IgD-negative memory B cell (primary cell): Measurements from ENCODE around the gene MAP3K5. TPM values are rescaled to one million over a fixed set of nuclear protein-coding genes. Genes with fewer than 3 reads are reported as not detected.

Source experiments
- H3K27ac Mint-ChIP-seq, 3 donors: one replicate each; pipeline ENCODE4 v1.8.0; 2020 to 2022; ENCODE audit warnings: mild to moderate bottlenecking in 3 of 3, mixed read lengths in 3 of 3, moderate library complexity in 1 of 3
- H3K27me3 Mint-ChIP-seq: one replicate; pipeline ENCODE4 v1.8.0; 2021; ENCODE audit warnings: mixed read lengths
- H3K36me3 Mint-ChIP-seq: one replicate; pipeline ENCODE4 v1.8.0; 2020; ENCODE audit warnings: mild to moderate bottlenecking, mixed read lengths
- H3K4me1 Mint-ChIP-seq, 3 donors: one replicate each; pipeline ENCODE4 v1.8.0; 2020 to 2022; ENCODE audit warnings: mixed read lengths in 3 of 3, mild to moderate bottlenecking in 1 of 3
- H3K4me3 Mint-ChIP-seq, 4 donors: one replicate each; pipeline ENCODE4 v1.8.0; 2020 to 2022; ENCODE audit warnings: mild to moderate bottlenecking in 4 of 4, mixed read lengths in 4 of 4, moderate library complexity in 3 of 4
- H3K9me3 Mint-ChIP-seq, 3 donors: one replicate each; pipeline ENCODE4 v1.8.0; 2020 to 2021; ENCODE audit warnings: mixed read lengths in 3 of 3, mild to moderate bottlenecking in 1 of 3
- polyA plus RNA-seq: library from polyadenylated mRNA; unstranded; fragments of 300-500 nt; fragmentation: Illumina TruSeq; gene quantifications from one replicate; pipeline ENCODE4 v1.2.3, GENCODE V29; 2021

Gene MAP3K5
- polyA plus RNA-seq, 1 donor from 2014 or later: 6.0 TPM

DNA sequence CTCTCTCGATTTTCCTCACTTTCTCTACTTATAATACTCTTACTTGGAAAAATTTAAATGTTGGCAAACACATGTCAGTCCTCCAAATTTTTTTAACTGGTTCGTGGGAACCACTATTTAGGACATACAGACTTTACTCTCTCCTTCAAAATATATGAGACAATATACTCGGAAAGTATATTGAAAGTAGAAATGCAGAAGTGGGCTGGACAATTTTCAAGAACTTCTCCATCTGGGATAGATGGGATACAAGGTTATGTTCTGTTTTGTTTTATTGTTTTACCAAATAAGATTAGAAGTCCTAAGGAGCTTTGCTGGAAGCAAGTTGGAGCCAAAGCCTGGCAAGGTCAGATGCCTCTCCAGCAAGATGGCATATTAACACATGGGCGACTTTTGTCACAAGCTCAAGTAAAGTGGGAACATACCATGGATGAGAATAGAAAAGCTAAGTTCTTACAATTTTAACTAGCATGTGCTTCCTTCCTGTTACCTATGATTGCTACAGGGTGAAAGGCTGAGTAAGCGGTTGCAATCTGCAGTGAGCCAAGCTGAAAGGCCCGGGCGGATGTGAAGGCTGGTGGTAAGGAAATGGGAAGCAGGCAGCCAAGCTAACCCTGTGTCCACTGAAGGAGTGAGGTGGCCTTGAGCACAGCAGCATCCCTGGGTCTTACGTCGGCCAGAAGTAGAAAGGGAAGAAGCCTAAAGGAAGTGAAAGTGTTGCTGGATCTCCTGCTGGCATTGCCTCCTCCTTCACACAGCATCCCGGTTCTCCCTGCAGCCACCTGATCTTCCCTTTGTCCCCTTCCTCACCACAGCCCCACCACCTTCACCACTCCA is 7.1 kb downstream of the MAP3K5 start:
- Mint-ChIP-seq H3K9me3 (peaks cover 0 to 2% (median 0%) of the 10 kb centered on the region in 3 donors), H3K4me1 (peaks cover 47 to 58% (median 57%) of the 10 kb centered on the region in 3 donors), H3K27me3 (no peaks in the 10 kb centered on the region), H3K36me3 (peaks cover 4% of the 10 kb centered on the region), H3K4me3 (peak overlapping the region; percentile 76 to 99 (median 88)), H3K27ac (peak overlapping the region; percentile 73 to 99 (median 93))

DNA sequence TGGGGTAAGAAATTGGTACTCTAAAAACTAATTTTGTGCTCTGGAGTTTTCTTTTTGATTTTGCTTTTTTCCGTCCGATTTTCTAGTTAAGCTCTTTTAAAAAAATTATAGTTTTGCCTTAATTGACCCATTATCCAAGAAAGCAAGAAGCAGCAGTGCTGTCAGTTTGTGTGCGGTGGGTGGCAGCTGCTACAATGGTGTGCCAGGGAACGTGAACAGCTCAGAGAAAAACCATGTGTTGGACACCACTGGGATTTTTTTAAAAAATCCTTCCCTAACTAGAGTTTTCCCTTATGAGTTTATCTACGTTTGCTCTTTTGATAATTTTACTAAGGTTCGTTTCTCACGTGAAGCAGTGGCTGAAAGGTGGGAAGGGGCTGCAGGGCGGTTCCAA is 8.0 kb downstream of the MAP3K5 start:
- peaks cover 51 to 57% (median 56%) of the 10 kb centered on the region in 3 donors for H3K4me1 Mint-ChIP-seq
- H3K4me3 Mint-ChIP-seq: peak overlapping the region; percentile 76 to 99 (median 88)
- peaks cover 0 to 2% (median 0%) of the 10 kb centered on the region in 3 donors for H3K9me3 Mint-ChIP-seq

DNA sequence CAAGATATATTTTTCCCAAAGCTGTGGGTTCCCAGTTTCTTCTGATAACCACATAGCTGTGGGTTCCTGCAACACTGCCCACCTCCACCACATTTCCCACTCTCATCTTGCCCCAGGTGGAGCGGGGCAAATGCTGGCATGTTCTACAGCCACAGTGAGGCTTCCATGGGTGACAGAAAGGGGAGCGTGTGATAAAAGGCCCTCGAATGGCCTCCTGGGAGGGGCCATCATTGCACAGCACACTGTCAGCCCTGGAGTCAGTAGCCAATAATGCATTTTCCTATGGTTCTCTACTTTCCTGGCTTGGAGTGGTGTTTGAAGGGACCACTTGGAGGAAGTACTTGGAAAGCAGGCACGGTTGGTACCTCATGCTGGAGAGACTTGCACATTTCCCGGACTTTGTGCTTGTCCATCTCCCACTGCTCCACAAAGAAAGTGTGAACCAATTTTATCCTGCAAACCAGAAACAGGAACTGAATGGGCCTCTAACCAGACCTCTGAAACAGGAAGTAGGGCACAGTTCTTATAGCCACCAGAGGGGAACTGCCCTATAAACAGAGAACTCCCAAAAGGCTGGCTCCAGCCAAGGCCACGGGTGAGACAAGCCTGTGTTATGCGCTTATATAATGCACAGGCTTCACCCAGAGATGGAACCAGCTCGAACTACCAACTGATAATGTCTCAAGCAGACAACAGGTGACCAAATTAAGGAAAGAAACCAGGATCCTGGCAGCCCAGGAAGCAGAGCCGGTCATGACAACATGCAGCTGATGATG is 8.6 kb downstream of the MAP3K5 start:
- Mint-ChIP-seq H3K27me3 (no peaks in the 10 kb centered on the region), H3K4me3 (peak overlapping the region; percentile 76 to 99 (median 88)), H3K36me3 (peaks cover 4% of the 10 kb centered on the region), H3K9me3 (peaks cover 0 to 2% (median 0%) of the 10 kb centered on the region in 3 donors), H3K27ac (peak overlapping the region; percentile 65 to 99 (median 93)), H3K4me1 (peaks cover 50 to 55% (median 54%) of the 10 kb centered on the region in 3 donors)

More for the DNA sequence above, 8.0 kb downstream of the MAP3K5 start:
- no peaks in the 10 kb centered on the region for H3K27me3 Mint-ChIP-seq
- peaks cover 4% of the 10 kb centered on the region for H3K36me3 Mint-ChIP-seq
- H3K27ac Mint-ChIP-seq: peak overlapping the region; percentile 65 to 99 (median 93)

DNA sequence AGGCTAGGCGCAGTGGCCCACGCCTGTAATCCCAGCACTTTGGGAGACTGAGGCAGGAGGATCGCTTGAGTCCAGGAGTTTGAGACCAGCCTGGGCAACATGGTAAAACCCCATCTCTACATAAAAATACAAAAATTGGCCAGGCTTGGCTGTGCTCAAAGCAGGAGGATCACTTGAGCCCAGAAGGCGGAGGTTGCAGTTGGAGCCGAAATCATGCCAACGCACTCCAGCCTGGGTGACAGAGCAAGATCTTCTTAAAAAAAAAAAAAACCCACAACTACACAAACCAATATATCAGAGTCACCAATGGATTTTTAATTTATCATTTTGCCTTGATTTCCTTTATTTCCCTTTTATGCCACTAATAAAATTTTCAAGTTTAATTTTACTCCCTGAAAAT is 9.3 kb downstream of the MAP3K5 start:
- no peaks in the 10 kb centered on the region for H3K27me3 Mint-ChIP-seq
- H3K27ac Mint-ChIP-seq: peak overlapping the region in 1 of 3 donors; percentile 65
- peaks cover 43 to 49% (median 47%) of the 10 kb centered on the region in 3 donors for H3K4me1 Mint-ChIP-seq
- peak overlapping the region in 2 of 4 donors; percentile 8 to 97 for H3K4me3 Mint-ChIP-seq
- peaks cover 4% of the 10 kb centered on the region for H3K36me3 Mint-ChIP-seq
- no peaks in the 10 kb centered on the region for H3K9me3 Mint-ChIP-seq

DNA sequence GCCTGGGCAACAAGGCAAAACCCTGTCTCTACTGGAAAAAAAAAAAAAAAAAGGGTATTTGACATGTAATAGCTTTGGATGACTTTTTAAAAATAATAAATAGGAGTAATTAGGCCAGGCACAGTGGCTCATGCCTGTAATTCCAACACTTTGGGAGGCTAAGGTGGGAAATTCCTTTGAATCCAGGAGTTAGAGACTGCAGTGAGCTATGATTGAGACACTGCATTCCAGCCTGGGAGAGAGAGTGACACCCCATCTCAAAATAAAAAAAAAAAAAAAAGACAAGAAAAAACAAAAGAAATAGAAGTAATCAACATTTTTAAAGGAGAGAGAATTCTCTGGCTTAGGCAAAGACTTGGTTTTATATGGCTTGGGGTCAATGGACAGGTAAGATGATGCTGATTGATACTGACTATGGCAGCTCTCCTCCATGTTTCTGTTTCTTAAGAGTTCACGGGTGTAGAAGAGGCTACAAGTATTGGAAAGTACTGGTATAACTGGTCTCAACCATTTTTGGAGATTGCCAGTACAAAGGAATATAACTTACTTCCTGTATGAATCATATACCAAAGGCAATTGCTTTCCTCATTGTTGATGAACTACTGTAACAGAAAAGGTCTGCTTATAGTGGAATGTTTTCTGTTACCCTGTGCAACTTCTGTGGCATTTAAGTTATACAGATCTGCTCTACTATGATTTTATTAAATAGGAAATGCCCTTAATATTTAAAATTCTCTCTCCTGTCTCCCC is 10.1 kb downstream of the MAP3K5 start:
- Mint-ChIP-seq H3K4me1 (peaks cover 39 to 44% (median 40%) of the 10 kb centered on the region in 3 donors), H3K9me3 (no peaks in the 10 kb centered on the region), H3K27me3 (no peaks in the 10 kb centered on the region), H3K27ac (no peak overlapping the region), H3K36me3 (peaks cover 4% of the 10 kb centered on the region), H3K4me3 (peak overlapping the region in 1 of 4 donors; percentile 22)

DNA sequence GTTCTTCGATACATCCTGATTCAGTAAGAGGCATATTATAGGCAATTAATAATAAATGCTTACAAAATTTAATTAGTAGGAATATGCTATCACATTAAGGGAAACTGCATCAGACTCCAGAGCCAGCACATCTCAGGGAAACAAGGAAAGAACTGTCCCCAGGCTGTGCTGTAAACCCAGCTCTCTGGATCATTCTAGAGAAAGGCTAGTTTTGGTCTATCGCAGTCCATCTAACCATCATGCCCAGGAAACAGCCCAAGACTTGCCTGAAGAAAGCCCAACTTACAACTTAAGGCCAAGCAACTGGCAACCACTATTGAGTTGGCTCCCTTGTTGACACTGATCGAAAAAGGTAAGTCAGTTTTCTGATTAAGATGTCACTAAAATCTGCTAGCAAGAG is 11.3 kb downstream of the MAP3K5 start:
- Mint-ChIP-seq H3K27me3 (no peaks in the 10 kb centered on the region), H3K36me3 (peaks cover 4% of the 10 kb centered on the region), H3K27ac (peak overlapping the region in 2 of 3 donors; percentile 33 to 43), H3K4me1 (peaks cover 34 to 43% (median 37%) of the 10 kb centered on the region in 3 donors), H3K4me3 (no peak overlapping the region), H3K9me3 (no peaks in the 10 kb centered on the region)

DNA sequence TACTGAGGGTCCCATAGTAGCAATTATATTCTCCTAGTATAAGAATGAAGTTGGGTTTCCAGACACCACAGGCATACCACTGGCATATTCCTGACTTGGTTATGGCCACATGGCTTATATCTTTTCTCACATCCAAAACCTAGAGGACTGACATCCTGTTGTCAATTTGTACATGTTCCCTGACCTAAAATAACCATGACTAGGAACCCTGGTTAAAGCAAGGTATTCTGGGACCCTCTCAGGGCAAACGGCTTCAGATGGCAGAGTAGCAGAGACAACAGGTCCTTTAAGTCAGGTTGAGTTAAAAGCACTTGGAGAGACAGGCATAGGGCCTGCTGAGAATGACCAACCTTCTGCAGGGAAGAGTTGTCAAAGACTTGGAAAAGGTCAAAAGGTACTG is 12.6 kb downstream of the MAP3K5 start:
- no peaks in the 10 kb centered on the region for H3K27me3 Mint-ChIP-seq
- peaks cover 21 to 42% (median 35%) of the 10 kb centered on the region in 3 donors for H3K4me1 Mint-ChIP-seq
- no peaks in the 10 kb centered on the region for H3K9me3 Mint-ChIP-seq
- H3K27ac Mint-ChIP-seq: no peak overlapping the region
- H3K4me3 Mint-ChIP-seq: no peak overlapping the region
- H3K36me3 Mint-ChIP-seq: peaks cover 4% of the 10 kb centered on the region

DNA sequence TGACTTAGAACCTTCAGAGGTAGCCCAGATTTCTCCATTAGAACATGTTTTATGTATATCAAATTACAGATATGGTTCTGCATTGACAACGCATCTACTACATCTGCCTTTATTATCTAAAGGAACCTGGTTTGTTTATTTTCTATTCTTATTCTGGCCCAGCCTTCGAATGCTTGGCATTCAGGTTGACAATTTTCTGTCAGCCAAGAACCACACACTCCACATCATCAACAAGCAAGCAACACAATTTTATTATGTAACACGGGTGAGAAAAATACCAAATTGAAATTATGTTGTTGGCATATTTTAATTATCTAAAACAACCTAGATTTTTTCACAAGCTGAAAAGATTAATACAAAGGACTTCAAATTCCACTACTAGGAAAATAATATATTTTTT is 14.6 kb downstream of the MAP3K5 start:
- no peaks in the 10 kb centered on the region for H3K27me3 Mint-ChIP-seq
- H3K27ac Mint-ChIP-seq: no peak overlapping the region
- no peaks in the 10 kb centered on the region for H3K36me3 Mint-ChIP-seq
- peaks cover 23 to 42% (median 34%) of the 10 kb centered on the region in 3 donors for H3K4me1 Mint-ChIP-seq
- H3K9me3 Mint-ChIP-seq: no peaks in the 10 kb centered on the region
- no peak overlapping the region for H3K4me3 Mint-ChIP-seq

DNA sequence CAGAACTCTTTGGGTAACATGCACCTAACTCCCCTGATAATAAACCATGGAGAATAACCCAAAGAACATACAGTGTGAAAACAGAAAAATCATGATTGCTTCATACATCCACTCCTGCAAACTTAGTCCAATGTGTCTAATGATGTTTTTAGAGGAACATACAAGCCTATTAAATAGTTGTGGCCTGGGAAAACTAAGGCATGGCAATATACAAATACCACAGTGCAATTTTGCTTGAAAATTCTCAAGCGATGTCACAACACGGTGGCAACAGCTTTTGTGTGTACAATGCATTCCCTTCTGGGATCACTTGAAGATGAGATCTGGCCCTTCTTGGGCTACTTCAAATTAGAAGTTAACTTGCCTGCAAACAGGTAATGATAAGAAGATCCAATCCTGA is 16.7 kb downstream of the MAP3K5 start:
- H3K9me3 Mint-ChIP-seq: no peaks in the 10 kb centered on the region
- no peaks in the 10 kb centered on the region for H3K36me3 Mint-ChIP-seq
- H3K27ac Mint-ChIP-seq: no peak overlapping the region
- H3K27me3 Mint-ChIP-seq: no peaks in the 10 kb centered on the region
- peaks cover 26 to 45% (median 34%) of the 10 kb centered on the region in 3 donors for H3K4me1 Mint-ChIP-seq
- H3K4me3 Mint-ChIP-seq: peak overlapping the region in 1 of 4 donors; percentile 19

DNA sequence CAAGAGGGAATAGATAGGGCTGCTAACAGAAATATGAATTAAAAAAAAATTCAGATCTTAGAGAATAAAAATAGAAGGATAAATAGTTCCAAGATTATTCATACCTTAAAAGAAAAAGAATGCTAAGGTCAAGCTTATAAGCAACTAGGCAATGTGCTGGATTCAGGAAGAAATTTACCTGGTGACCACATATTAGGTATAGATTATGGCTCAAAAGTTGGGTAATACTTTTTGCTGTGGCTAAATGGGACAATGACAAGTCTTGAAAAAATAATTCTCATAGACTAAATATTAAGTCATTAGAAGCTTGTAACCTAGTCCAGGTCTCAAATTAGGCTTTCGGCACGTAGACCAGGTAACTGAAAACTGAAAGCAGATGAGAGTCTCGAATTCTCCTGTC is 17.2 kb downstream of the MAP3K5 start:
- Mint-ChIP-seq H3K4me3 (no peak overlapping the region), H3K4me1 (peaks cover 25 to 45% (median 34%) of the 10 kb centered on the region in 3 donors), H3K9me3 (no peaks in the 10 kb centered on the region), H3K27ac (no peak overlapping the region), H3K36me3 (no peaks in the 10 kb centered on the region), H3K27me3 (no peaks in the 10 kb centered on the region)

DNA sequence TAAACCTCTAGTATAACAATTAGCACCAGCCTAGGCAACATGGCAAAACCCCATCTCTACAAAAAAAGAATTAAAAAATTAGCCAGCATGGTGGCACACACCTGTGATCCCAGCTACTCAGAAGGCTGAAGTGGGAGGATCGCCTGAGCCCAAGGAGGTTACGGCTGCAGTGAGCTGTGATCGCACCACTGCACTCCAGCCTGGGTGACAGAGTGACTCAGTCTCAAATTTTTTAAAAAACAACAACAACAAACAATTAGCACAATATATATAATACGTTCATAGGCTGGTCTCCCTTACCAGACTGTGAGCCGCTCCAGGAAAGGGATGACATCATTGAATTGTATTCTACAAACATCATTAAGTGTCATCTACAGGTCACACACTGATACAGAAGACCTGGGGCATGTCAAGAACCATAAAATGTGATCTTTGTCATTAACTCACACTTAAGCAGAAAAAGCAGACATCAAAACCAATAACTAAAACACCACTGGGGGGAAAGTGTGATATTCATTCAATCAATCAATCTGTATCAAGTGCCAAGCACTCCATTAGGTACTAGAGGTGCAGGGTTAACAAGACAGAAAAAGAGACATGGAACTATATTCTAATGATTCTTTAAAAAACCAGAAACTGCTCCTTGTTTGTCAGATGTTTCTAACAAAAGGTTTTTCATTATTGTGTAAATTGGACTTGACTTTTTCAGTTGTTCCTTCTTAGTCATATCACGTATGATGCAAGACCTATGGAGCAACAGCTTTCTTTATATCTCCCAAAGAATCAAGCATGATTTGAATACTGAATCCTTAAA is 17.8 kb downstream of the MAP3K5 start:
- Mint-ChIP-seq H3K36me3 (no peaks in the 10 kb centered on the region), H3K4me1 (peaks cover 22 to 42% (median 30%) of the 10 kb centered on the region in 3 donors), H3K4me3 (no peak overlapping the region), H3K27me3 (no peaks in the 10 kb centered on the region), H3K9me3 (no peaks in the 10 kb centered on the region), H3K27ac (peak overlapping the region in 2 of 3 donors; percentile 64 to 78)

DNA sequence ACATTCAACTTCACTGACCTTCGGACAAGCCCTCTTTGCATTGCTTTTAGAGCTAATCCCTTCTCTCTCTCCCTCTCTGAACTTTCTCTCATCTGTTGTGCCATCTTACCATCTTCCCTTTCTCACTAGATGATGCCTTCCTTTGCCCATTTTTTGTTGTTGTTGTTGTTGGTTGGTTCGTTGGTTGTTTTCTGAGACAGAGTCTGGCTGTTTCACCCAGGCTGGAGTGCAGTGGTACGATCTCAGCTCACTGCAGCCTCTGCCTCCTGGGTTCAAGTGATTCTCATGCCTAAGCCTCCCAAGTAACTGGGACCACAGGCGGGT is 18.8 kb downstream of the MAP3K5 start:
- Mint-ChIP-seq H3K4me1 (peaks cover 26 to 46% (median 35%) of the 10 kb centered on the region in 3 donors), H3K27me3 (no peaks in the 10 kb centered on the region), H3K27ac (peak overlapping the region in 1 of 3 donors; percentile 96), H3K36me3 (no peaks in the 10 kb centered on the region), H3K9me3 (peaks cover 0 to 3% (median 0%) of the 10 kb centered on the region in 3 donors), H3K4me3 (peak overlapping the region in 1 of 4 donors; percentile 3)

DNA sequence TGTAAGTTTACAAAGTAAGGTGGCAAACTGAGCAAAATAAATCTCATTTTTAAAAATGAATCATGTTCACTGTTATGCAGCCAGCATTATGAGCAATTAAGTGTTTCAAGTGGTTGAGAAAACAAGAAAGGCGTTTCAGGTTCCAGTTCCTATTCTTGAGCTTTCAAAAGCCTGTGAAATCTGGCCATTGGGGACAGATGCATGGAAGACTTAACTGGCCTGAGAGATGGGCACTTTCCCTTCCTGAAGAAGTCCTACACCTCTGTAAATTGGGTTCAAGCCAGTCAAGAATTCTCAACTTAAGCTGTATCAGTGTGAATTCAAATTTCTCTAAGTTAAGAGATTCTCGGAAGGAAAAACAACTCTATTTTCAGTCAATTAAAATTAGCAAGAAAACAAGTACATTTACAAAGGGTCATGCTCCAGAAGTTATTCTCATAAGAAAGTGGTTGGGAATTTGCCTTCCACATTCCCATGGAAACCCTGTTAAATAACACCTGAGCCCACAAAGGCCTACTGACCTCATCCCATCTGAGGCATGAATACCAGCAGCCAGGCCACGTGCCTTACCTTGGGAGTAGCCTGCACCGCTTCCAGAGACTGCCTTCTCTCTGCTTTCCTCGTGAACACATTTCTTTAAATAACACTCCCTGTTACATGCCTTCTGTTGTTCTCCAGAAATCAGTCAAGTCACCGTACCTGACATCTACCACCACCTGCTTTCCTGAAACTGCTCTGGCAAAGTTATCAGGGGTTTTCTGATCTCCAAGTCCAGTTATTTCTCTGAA is 19.4 kb downstream of the MAP3K5 start:
- H3K27ac Mint-ChIP-seq: peak overlapping the region in 2 of 3 donors; percentile 54 to 96
- peaks cover 30 to 51% (median 40%) of the 10 kb centered on the region in 3 donors for H3K4me1 Mint-ChIP-seq
- H3K9me3 Mint-ChIP-seq: peaks cover 0 to 3% (median 0%) of the 10 kb centered on the region in 3 donors
- H3K27me3 Mint-ChIP-seq: no peaks in the 10 kb centered on the region
- no peaks in the 10 kb centered on the region for H3K36me3 Mint-ChIP-seq
- peak overlapping the region in 2 of 4 donors; percentile 74 to 78 for H3K4me3 Mint-ChIP-seq
